Gastrocnemius medialis (tissue), 4 donors: ENCODE measurements around the gene PFDN5. TPM values are rescaled to one million over a fixed set of nuclear protein-coding genes. Genes with fewer than 3 reads are reported as not detected.

Source experiments
- ATAC-seq, 2 donors: fragments of 150-250 bp; one replicate each; pipeline ENCODE4 v1.9.1; 2016
- DNase-seq, 2 donors: peaks; one replicate each; pipeline ENCODE4 v3.0.0-alpha.2; 2019
- H3K27ac ChIP-seq, 4 donors: fragments of 200-600 bp; sonication (generic); 1 replicate in 1 of 4; 2 replicates in 3 of 4; pipeline ENCODE4 v1.5.1; 2016 to 2018; ENCODE audit warnings: mild to moderate bottlenecking in 2 of 4, moderate library complexity in 1 of 4
- H3K27me3 ChIP-seq, 3 donors: fragments of 200-600 bp; sonication (generic) in 2 of 3; 1 replicate in 1 of 3; 2 replicates in 2 of 3; pipeline versions ENCODE4 v1.5.1 to v1.6.0; 2016 to 2019; ENCODE audit warnings: mild to moderate bottlenecking in 1 of 3, moderate library complexity in 1 of 3
- H3K36me3 ChIP-seq, 2 donors: fragments of 200-600 bp; sonication (generic) in 1 of 2; one replicate each; pipeline ENCODE4 v1.5.1; 2017 to 2018
- H3K4me1 ChIP-seq, 2 donors: fragments of 200-600 bp; sonication (generic) in 1 of 2; one replicate each; pipeline ENCODE4 v1.5.1; 2016 to 2017; ENCODE audit warnings: mild to moderate bottlenecking in 2 of 2
- H3K4me3 ChIP-seq, 4 donors: fragments of 200-600 bp; sonication (generic) in 3 of 4; 1 replicate in 1 of 4; 2 replicates in 3 of 4; pipeline ENCODE4 v1.5.1; 2016 to 2019; ENCODE audit warnings: mild to moderate bottlenecking in 2 of 4
- H3K9me3 ChIP-seq, 3 donors: fragments of 200-600 bp; sonication (generic) in 2 of 3; 1 replicate in 1 of 3; 2 replicates in 2 of 3; pipeline ENCODE4 v1.5.1; 2016 to 2019
- CTCF ChIP-seq, 5 experiments: fragments of 450-650 bp in 3 of 5; fragments of 200-600 bp in 2 of 5; sonication (generic) in 2 of 5; IDR thresholded peaks in 4 of 5; conservative IDR thresholded peaks in 1 of 5; 1 replicate in 4 of 5; 2 replicates in 1 of 5; pipeline ENCODE4 v1.5.1; 2016 to 2019; ENCODE audit warnings: antibody characterized with exemption in 5 of 5, mild to moderate bottlenecking in 3 of 5, moderate library complexity in 3 of 5
- POLR2A ChIP-seq, 2 donors: fragments of 450-650 bp; IDR thresholded peaks; one replicate each; pipeline ENCODE4 v1.6.1; 2017; ENCODE audit warnings: antibody characterized with exemption in 2 of 2, mild to moderate bottlenecking in 2 of 2, moderate library complexity in 2 of 2
- in situ Hi-C, 4 donors: fragments of 200-750 bp; cut with MboI; loops; one replicate each; pipeline versions ENCODE4 v1.15.0 to v1.8.0; 2017; ENCODE audit warnings: low sequenced_read_pairs in 4 of 4
- intact Hi-C: fragments of 100-400 bp; cut with DNase I; formaldehyde crosslinking; loops from one replicate; pipeline ENCODE4 v1.15.1; 2023; ENCODE audit warnings: low total_unique reads
- total RNA-seq, 4 donors: library from RNA; depleted of rRNA; stranded (reverse); fragments of >200 nt; gene quantifications; one replicate each; pipeline versions ENCODE4 v1.1.0 to v1.2.3, GENCODE V29; 2016

PFDN5 gene
- total RNA-seq, 4 donors from 2014 or later, result 341 to 464 (median 358) TPM

GRCh38 chr12:53344487-53344823 is 49.1 kb downstream of the PFDN5 start:
- Histone ChIP-seq H3K27me3 (no peaks in the 10 kb centered on the region), H3K36me3 (no peaks in the 10 kb centered on the region), H3K9me3 (no peaks in the 10 kb centered on the region), H3K4me1 (peaks cover 6 to 13% of the 10 kb centered on the region in 2 donors), H3K4me3 (peak overlapping the region; percentile 66 to 90 (median 74)), H3K27ac (peak overlapping the region in 2 of 4 donors; percentile 69 to 76)
- in situ Hi-C loops (loop anchor here in 1 of 4 donors (10.0 kb wide), 1 partner anchor 130 kb away; no protein-coding TSS in a partner anchor), intact Hi-C loops (loop anchor here (2.0 kb wide), 1 partner anchor 132 kb away; no protein-coding TSS in a partner anchor)
- DNase-seq (no peak), ATAC-seq (no peak)
- no peak for TF ChIP-seq POLR2A (IDR thresholded peaks at IDR 0.05)
- TF ChIP-seq CTCF (IDR thresholded peaks at IDR 0.05 in 4 of 5, conservative IDR thresholded peaks at IDR 0.05 in 1 of 5), result no peak

- TF ChIP-seq CTCF (IDR thresholded peaks at IDR 0.05 in 4 of 5, conservative IDR thresholded peaks at IDR 0.05 in 1 of 5), result peak; percentile 76 to 80 (median 76)
- peak; percentile 39 to 50 for TF ChIP-seq POLR2A (IDR thresholded peaks at IDR 0.05)
- peak; percentile 57 to 63 for DNase-seq
- peaks cover 6 to 13% of the 10 kb centered on the region in 2 donors for H3K4me1 ChIP-seq
- peak; percentile 94 to 96 for ATAC-seq
- in situ Hi-C loops, result loop anchor here in 1 of 4 donors (10.0 kb wide), 1 partner anchor 130 kb away; no protein-coding TSS in a partner anchor
- no peaks in the 10 kb centered on the region for H3K27me3 ChIP-seq
- H3K27ac ChIP-seq, result peak overlapping the region; percentile 60 to 76 (median 72)
- no peaks in the 10 kb centered on the region for H3K9me3 ChIP-seq
- no peaks in the 10 kb centered on the region for H3K36me3 ChIP-seq
- intact Hi-C loops, result loop anchor here (1.0 to 2.0 kb wide), 2 partner anchors 21 to 132 kb away; no protein-coding TSS in a partner anchor
- H3K4me3 ChIP-seq, result peak overlapping the region; percentile 66 to 90 (median 74)
These were observed 49.6 kb downstream of the PFDN5 start for GRCh38 chr12:53344824-53345485.

- Histone ChIP-seq H3K27ac (peak overlapping the region; percentile 60 to 76 (median 72)), H3K4me3 (peak overlapping the region; percentile 66 to 90 (median 74)), H3K36me3 (no peaks in the 10 kb centered on the region), H3K9me3 (no peaks in the 10 kb centered on the region), H3K4me1 (peaks cover 6 to 13% of the 10 kb centered on the region in 2 donors), H3K27me3 (no peaks in the 10 kb centered on the region)
- TF ChIP-seq CTCF (IDR thresholded peaks at IDR 0.05 in 4 of 5, conservative IDR thresholded peaks at IDR 0.05 in 1 of 5) (peak in 1 of 5 experiments; percentile 5), POLR2A (IDR thresholded peaks at IDR 0.05) (no peak)
- in situ Hi-C loops (loop anchor here in 1 of 4 donors (10.0 kb wide), 1 partner anchor 131 kb away; no protein-coding TSS in a partner anchor), intact Hi-C loops (loop anchor here (1.0 to 2.0 kb wide), 2 partner anchors 21 to 133 kb away; no protein-coding TSS in a partner anchor)
- DNase-seq (no peak), ATAC-seq (peak in 1 of 2 donors; percentile 6)
These were observed 50.3 kb downstream of the PFDN5 start for GRCh38 chr12:53345486-53346188.

GRCh38 chr12:53346491-53346890 is 51.1 kb downstream of the PFDN5 start:
- ATAC-seq (no peak), DNase-seq (no peak)
- Histone ChIP-seq H3K36me3 (no peaks in the 10 kb centered on the region), H3K4me1 (peaks cover 6 to 13% of the 10 kb centered on the region in 2 donors), H3K4me3 (no peak overlapping the region), H3K27me3 (no peaks in the 10 kb centered on the region), H3K27ac (peak overlapping the region in 2 of 4 donors; percentile 69 to 74), H3K9me3 (no peaks in the 10 kb centered on the region)
- no peak for TF ChIP-seq POLR2A (IDR thresholded peaks at IDR 0.05)
- TF ChIP-seq CTCF (IDR thresholded peaks at IDR 0.05 in 4 of 5, conservative IDR thresholded peaks at IDR 0.05 in 1 of 5), result no peak
- in situ Hi-C loops, result loop anchor here in 1 of 4 donors (10.0 kb wide), 1 partner anchor 132 kb away; no protein-coding TSS in a partner anchor
- intact Hi-C loops, result no loop called here
